Spinal cord (tissue), 10 donors: ENCODE data around the gene ZNF431. TPM values are rescaled to one million over a fixed set of nuclear protein-coding genes. Genes with fewer than 3 reads are reported as not detected.
"Not testable (repeated sequence)": the region's sequence is repeated elsewhere in the genome, so short reads cannot be mapped to it uniquely, and the experiment has no call there.

Experiments used
- DNase-seq, 6 donors: peaks; one replicate each; pipeline versions ENCODE4 v3.0.0 to v3.0.0-alpha.2; 2013 to 2015; ENCODE audit warnings: low spot score in 6 of 6, low read depth in 4 of 6
- H3K27ac ChIP-seq: one replicate; pipeline ENCODE4 v1.5.1; 2013; ENCODE audit warnings: low read depth, low read length, control low read depth
- H3K27me3 ChIP-seq: one replicate; pipeline ENCODE4 v1.6.1; 2013; ENCODE audit warnings: low read length; ENCODE audit not compliant: control insufficient read depth, insufficient read depth
- H3K36me3 ChIP-seq: one replicate; pipeline ENCODE4 v1.6.1; 2013; ENCODE audit warnings: low read length; ENCODE audit not compliant: control insufficient read depth, insufficient read depth
- H3K4me1 ChIP-seq: one replicate; pipeline ENCODE4 v1.6.1; 2013; ENCODE audit warnings: low read length; ENCODE audit not compliant: control insufficient read depth, insufficient read depth
- H3K4me3 ChIP-seq: one replicate; pipeline ENCODE4 v1.5.1; 2013; ENCODE audit warnings: low read depth, low read length, control low read depth
- H3K9me3 ChIP-seq: one replicate; pipeline ENCODE4 v1.6.1; 2013; ENCODE audit warnings: low read length; ENCODE audit not compliant: control insufficient read depth, insufficient read depth
- WGBS: methylation state at CpG from one replicate; pipeline ENCODE4 v1.1.5; 2013; ENCODE audit warnings: missing lambda C conversion rate; ENCODE audit not compliant: insufficient coverage; 5-methylcytosine and 5-hydroxymethylcytosine counted together
- polyA plus RNA-seq, 2 donors: library from polyadenylated mRNA; unstranded; fragments of 120-200 nt; gene quantifications; one replicate each; pipeline ENCODE4 v1.2.1, GENCODE V29; 2013; ENCODE audit not compliant: insufficient read length in 2 of 2
- total RNA-seq, 2 donors: library from RNA; depleted of rRNA in 1 of 2; stranded (reverse); fragments of 120-200 nt in 1 of 2; fragments of >200 nt in 1 of 2; gene quantifications; one replicate each; pipeline versions ENCODE4 v1.2.3 to v1.2.4, GENCODE V29; 2013 to 2014
- donor health status: healthy.

Gene ZNF431
- total and polyA plus RNA-seq, 4 donors: 13.2 to 20.9 (median 16.8) TPM

GRCh38 chr19:21166436-21166835, 24.6 kb downstream of the ZNF431 start:
- Histone ChIP-seq H3K27ac (no peak overlapping the region), H3K9me3 (no peaks in the 10 kb centered on the region), H3K4me1 (no peaks in the 10 kb centered on the region), H3K4me3 (no peak overlapping the region), H3K27me3 (no peaks in the 10 kb centered on the region), H3K36me3 (peaks cover 23% of the 10 kb centered on the region)
- DNase-seq: no peak
- WGBS: no CpG with 5 or more reads among the region's 2 CpGs

DNA sequence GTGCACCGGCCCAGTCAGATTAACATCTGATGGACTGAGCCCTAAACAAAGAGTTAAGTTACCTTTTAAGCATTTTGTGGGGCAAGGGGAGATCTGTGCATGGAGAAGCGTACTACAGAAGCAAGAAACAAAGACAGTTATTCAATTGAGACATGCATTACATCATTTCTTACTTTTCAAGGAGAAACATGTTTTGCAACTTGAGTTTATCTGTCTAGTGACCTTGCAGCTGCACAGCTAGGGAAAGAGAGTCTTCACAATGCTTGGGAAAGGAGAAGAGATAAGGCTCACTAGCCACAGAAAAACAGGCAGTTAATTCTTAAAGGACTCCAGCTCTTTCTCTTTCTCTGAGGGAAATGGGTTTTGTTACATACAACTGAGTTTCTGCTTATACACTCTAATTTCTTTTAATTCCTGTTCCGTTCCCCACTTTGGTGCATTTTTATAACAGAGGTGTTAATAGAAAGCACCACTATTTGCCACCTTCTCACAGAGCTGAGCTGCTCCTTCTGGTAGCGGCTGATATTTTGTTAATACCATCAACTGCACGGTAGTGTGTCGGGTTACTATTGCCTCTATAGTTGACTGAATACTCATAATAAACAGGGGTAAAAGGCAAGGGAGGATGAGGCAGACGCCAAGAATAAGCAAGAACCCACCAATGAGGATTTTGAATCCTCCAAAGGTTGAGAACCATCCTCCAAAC, 55.9 kb downstream of the ZNF431 start:
- H3K36me3 ChIP-seq: no peaks in the 10 kb centered on the region
- no peak for DNase-seq
- H3K27ac ChIP-seq: no peak overlapping the region
- 42% methylated on average over 2 of the region's 7 CpGs for WGBS
- H3K4me3 ChIP-seq: no peak overlapping the region
- H3K4me1 ChIP-seq: no peaks in the 10 kb centered on the region
- no peaks in the 10 kb centered on the region for H3K9me3 ChIP-seq
- H3K27me3 ChIP-seq: no peaks in the 10 kb centered on the region

DNA sequence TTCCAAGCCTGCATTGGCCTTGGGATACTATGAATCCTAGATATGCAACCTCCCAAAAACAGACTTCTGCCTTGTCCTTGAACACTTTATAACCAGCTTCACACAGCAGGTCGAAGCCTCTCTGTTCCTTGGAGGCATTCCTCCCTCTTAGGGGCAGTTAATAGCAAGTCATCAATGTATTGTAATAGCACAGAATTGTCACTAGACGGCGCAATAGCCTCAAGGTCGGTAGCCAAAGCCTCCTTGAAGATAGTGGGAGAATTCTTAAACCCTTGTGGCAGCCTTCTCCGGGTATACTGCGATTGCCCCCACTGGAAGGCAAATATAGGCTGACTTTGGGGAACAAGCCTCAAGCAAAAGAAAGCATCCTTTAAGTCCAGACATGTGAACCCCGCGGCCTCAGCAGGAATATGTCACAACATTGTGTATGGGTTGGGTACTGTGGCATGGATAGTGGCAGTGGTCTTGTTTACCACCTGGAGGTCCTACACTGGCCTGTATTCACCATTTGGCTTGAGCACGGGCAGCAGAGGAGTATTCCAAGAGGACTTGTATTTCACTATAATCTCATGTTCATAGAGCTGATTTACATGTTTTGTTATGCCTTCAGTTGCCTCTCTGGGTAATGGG, 61.1 kb downstream of the ZNF431 start:
- no peaks in the 10 kb centered on the region for H3K27me3 ChIP-seq
- no peak overlapping the region for H3K4me3 ChIP-seq
- no peak overlapping the region for H3K27ac ChIP-seq
- no peaks in the 10 kb centered on the region for H3K36me3 ChIP-seq
- DNase-seq: peak in 5 of 6 donors; percentile 7 to 53 (median 20)
- no peaks in the 10 kb centered on the region for H3K9me3 ChIP-seq
- no peaks in the 10 kb centered on the region for H3K4me1 ChIP-seq
- 46% methylated on average over 7 of the region's 9 CpGs for WGBS

DNA sequence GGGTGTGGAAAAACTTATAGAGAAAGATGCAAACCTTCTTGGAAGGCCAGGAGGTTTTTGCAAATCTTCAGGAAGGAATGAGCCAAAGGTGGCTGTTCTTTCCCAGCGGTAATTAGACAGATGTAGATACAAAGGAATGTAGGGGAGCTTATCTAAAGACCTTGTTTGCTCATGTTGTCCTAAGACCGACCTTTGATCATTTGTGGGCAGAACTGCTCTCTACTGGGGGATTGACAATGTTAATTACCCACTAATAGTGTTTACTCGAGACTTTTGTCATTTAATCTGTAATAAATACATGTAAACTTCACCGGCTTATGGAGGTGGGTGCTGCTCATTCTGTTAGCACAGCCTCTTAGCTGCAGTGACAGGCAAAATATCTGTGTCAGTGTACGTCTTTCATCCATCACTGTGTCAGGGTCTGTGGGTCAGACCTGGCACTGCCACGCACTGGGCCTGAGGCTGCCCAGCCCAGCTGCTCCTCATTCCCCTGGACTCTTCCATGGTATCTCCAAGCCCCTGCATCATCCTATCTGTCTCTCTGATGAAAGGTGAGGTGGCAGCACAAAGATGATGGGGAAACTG, 68.3 kb downstream of the ZNF431 start:
- H3K9me3 ChIP-seq: no peaks in the 10 kb centered on the region
- H3K27ac ChIP-seq: no peak overlapping the region
- DNase-seq: no peak
- H3K36me3 ChIP-seq: no peaks in the 10 kb centered on the region
- WGBS: 45% methylated on average over 3 of the region's 6 CpGs
- no peak overlapping the region for H3K4me3 ChIP-seq
- no peaks in the 10 kb centered on the region for H3K4me1 ChIP-seq
- no peaks in the 10 kb centered on the region for H3K27me3 ChIP-seq

- Histone ChIP-seq H3K4me1 (no peaks in the 10 kb centered on the region), H3K27ac (no peak overlapping the region), H3K27me3 (no peaks in the 10 kb centered on the region), H3K36me3 (no peaks in the 10 kb centered on the region), H3K4me3 (no peak overlapping the region), H3K9me3 (no peaks in the 10 kb centered on the region)
- DNase-seq: no peak
Observed at GRCh38 chr19:21221693-21222092, 79.9 kb downstream of the ZNF431 start.

- no CpG with 5 or more reads among the region's 3 CpGs for WGBS
Observed at GRCh38 chr19:21229938-21230337, 88.1 kb downstream of the ZNF431 start.

GRCh38 chr19:21233691-21234090, 91.9 kb downstream of the ZNF431 start:
- 94% methylated on average over 2 of the region's 2 CpGs for WGBS
- no peaks in the 10 kb centered on the region for H3K27me3 ChIP-seq
- no peak overlapping the region for H3K27ac ChIP-seq
- no peaks in the 10 kb centered on the region for H3K36me3 ChIP-seq
- peaks cover 1% of the 10 kb centered on the region for H3K9me3 ChIP-seq
- DNase-seq: no peak
- no peaks in the 10 kb centered on the region for H3K4me1 ChIP-seq
- H3K4me3 ChIP-seq: no peak overlapping the region

More at GRCh38 chr19:21229938-21230337, 88.1 kb downstream of the ZNF431 start:
- H3K9me3 ChIP-seq, H3K4me3 ChIP-seq, H3K27ac ChIP-seq, DNase-seq, H3K27me3 ChIP-seq, H3K36me3 ChIP-seq, H3K4me1 ChIP-seq: not testable (repeated sequence)

DNA sequence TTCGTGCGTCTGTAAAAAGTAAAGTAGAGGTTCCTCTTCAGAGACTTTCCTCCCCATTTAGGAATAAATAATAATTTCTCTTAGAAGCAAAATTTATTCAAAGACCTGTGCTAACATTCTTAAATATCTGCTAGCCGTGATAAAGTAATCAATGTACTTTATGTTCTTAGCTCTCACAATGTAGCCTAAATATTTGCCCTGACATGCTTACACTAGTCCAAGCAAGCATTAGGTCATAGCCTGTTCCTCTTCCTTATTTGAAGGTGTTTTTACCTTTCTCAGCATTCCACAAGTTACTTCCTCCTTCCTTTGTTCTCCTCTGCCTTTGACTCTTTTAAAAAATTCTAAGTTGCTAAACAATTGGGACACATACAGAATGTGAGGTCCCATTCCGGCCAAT, 94.9 kb downstream of the ZNF431 start:
- not testable (repeated sequence) for H3K27ac ChIP-seq, H3K4me1 ChIP-seq, H3K9me3 ChIP-seq, H3K27me3 ChIP-seq, H3K36me3 ChIP-seq, H3K4me3 ChIP-seq, DNase-seq
- WGBS: 40% methylated on average over 1 of the region's 4 CpGs

GRCh38 chr19:21238670-21239069, 96.8 kb downstream of the ZNF431 start:
- H3K27ac ChIP-seq: no peak overlapping the region
- H3K4me1 ChIP-seq: no peaks in the 10 kb centered on the region
- no peaks in the 10 kb centered on the region for H3K9me3 ChIP-seq
- DNase-seq: no peak
- H3K27me3 ChIP-seq: no peaks in the 10 kb centered on the region
- WGBS: no CpG with 5 or more reads among the region's 2 CpGs
- H3K4me3 ChIP-seq: no peak overlapping the region
- no peaks in the 10 kb centered on the region for H3K36me3 ChIP-seq
